ENCODE data around the gene FILIP1.
A peak's percentile ranks its signal among the peaks of the same experiment; 100 is the strongest.

Gene FILIP1

GRCh38 chr6:75281653-75282052 is 211.9 kb downstream of the FILIP1 start:
- TF ChIP-seq, protein P1, sequence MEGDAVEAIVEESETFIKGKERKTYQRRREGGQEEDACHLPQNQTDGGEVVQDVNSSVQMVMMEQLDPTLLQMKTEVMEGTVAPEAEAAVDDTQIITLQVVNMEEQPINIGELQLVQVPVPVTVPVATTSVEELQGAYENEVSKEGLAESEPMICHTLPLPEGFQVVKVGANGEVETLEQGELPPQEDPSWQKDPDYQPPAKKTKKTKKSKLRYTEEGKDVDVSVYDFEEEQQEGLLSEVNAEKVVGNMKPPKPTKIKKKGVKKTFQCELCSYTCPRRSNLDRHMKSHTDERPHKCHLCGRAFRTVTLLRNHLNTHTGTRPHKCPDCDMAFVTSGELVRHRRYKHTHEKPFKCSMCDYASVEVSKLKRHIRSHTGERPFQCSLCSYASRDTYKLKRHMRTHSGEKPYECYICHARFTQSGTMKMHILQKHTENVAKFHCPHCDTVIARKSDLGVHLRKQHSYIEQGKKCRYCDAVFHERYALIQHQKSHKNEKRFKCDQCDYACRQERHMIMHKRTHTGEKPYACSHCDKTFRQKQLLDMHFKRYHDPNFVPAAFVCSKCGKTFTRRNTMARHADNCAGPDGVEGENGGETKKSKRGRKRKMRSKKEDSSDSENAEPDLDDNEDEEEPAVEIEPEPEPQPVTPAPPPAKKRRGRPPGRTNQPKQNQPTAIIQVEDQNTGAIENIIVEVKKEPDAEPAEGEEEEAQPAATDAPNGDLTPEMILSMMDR (IDR thresholded peaks at IDR 0.05; ENCODE audit: low read depth, low read length, missing control alignments) = no peak
- in situ Hi-C loops (cut with HindIII; ENCODE audit: low sequenced_read_pairs) = no loop called here
- DNase-seq (ENCODE audit: low read depth) = no peak
- H3K4me3 ChIP-seq (ENCODE audit: low read depth, low read length) = peak overlapping the region; percentile 22

GRCh38 chr6:75280131-75280855 is 213.3 kb downstream of the FILIP1 start:
- H3K4me3 ChIP-seq (ENCODE audit: low read depth, low read length) = no peak overlapping the region
- TF ChIP-seq, protein P1 (IDR thresholded peaks at IDR 0.05; ENCODE audit: low read depth, low read length, missing control alignments) = no peak
- in situ Hi-C loops (cut with HindIII; ENCODE audit: low sequenced_read_pairs) = no loop called here
- DNase-seq (ENCODE audit: low read depth) = no peak

- TF ChIP-seq, protein P1 (IDR thresholded peaks at IDR 0.05; ENCODE audit: low read depth, low read length, missing control alignments) = no peak
- in situ Hi-C loops (cut with HindIII; ENCODE audit: low sequenced_read_pairs) = no loop called here
- DNase-seq (ENCODE audit: low read depth) = no peak
- no peak overlapping the region for H3K4me3 ChIP-seq (ENCODE audit: low read depth, low read length)
Observed at GRCh38 chr6:75279418-75279817, 214.2 kb downstream of the FILIP1 start.

DNA sequence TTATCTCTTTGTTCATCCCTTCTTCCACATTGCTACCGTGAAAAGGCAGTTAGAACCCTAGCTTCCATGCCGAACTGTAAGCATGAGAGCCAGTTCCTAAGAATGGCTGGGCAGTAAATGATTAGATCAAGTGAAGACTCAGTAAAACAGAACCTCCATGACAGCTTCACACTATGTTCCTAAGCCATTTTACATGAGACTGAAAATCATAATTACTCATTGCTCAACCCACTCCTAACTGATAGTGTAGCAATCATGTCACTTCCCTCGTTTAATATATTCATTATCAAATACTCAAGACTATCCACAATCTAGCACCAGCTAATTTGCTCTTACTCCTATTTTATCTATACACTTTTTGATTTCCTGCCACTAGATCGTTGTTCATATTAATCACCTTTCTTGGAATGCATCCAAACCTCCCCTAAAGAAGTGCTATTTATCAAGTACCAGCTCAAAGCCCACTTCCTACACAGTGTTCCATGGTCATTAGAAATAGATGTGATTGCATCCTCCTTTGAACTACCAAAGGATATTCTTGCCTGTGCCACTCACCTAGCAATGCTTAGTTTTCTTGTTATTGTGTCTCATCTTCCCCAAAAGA is 215.0 kb downstream of the FILIP1 start:
- TF ChIP-seq, protein P1 (IDR thresholded peaks at IDR 0.05; ENCODE audit: low read depth, low read length, missing control alignments) = no peak
- DNase-seq (ENCODE audit: low read depth) = no peak
- no peak overlapping the region for H3K4me3 ChIP-seq (ENCODE audit: low read depth, low read length)
- in situ Hi-C loops (cut with HindIII; ENCODE audit: low sequenced_read_pairs) = no loop called here

DNA sequence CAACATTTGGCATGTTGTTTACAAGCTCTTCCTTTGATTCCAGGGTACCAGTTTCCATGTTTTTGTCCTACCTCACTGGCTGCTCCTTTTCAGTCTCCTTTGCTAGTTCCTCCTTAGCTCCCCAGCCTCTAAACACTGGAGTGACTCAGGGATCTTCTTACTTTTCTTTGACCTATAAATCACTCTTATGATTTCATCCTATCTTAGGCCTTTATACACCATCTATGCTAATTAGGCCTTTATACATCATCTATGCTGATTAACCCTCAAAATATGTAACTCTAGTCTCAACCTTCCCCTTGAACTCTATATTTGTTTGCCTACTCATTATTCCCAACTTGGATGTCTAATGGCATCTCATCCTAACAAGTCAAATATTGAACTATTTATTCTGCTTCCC is 218.5 kb downstream of the FILIP1 start:
- TF ChIP-seq, protein P1 (IDR thresholded peaks at IDR 0.05; ENCODE audit: low read depth, low read length, missing control alignments) = no peak
- in situ Hi-C loops (cut with HindIII; ENCODE audit: low sequenced_read_pairs) = no loop called here
- DNase-seq (ENCODE audit: low read depth) = peak; percentile 19
- no peak overlapping the region for H3K4me3 ChIP-seq (ENCODE audit: low read depth, low read length)

DNA sequence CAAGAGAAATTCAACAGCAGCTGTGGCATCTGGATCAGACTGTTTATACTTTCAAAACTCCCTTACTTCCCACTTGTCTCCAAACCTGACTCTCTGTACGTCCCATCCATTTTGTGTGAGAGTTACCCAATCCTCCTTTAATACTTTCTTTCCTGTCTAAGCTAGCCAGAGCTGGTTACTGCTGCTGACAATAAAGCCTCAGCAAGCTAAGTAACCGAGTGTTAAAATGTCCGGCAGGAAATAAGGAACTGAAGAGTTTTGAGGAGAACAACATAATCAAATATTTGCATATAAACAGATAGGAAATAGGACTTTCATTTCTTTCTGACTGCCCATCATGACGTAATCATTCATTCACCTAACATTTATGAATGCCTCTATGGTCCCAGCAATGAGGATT is 220.6 kb downstream of the FILIP1 start:
- TF ChIP-seq, protein P1 (IDR thresholded peaks at IDR 0.05; ENCODE audit: low read depth, low read length, missing control alignments) = no peak
- H3K4me3 ChIP-seq (ENCODE audit: low read depth, low read length) = no peak overlapping the region
- in situ Hi-C loops (cut with HindIII; ENCODE audit: low sequenced_read_pairs) = loop anchor here (25.0 kb wide), 1 partner anchor 264 kb away; no protein-coding TSS in a partner anchor
- DNase-seq (ENCODE audit: low read depth) = no peak
